WTC11 (cell line): ENCODE results near the gene P3H2. TPM values are rescaled to one million over a fixed set of nuclear protein-coding genes. Genes with fewer than 3 reads are reported as not detected.

Experiments
- ATAC-seq: fragments of 200-7000 bp; cut with Tn5 transposase; 2 replicates; pipeline ENCODE4 v1.10.0; 2021; ENCODE audit warnings: mild to moderate bottlenecking, moderate library complexity
- CTCF ChIA-PET: fragments of 300-600 bp; sonication (Branson Sonifier 250); formaldehyde crosslinking; loops from one replicate; lab custom pipeline; 2021; ENCODE audit warnings: antibody characterized with exemption; lab: Charles Lee
- POLR2A ChIA-PET: fragments of 350-600 bp; sonication (Branson Sonifier 250); formaldehyde crosslinking; loops from one replicate; lab custom pipeline; 2021; ENCODE audit warnings: antibody characterized with exemption; lab: Charles Lee
- DNase-seq: peaks from one replicate; pipeline ENCODE4 v3.0.0; 2021; ENCODE audit warnings: low spot score
- H3K27ac Mint-ChIP-seq: 2 replicates; pipeline ENCODE4 v1.8.0; 2021; ENCODE audit warnings: mixed read lengths
- H3K27me3 Mint-ChIP-seq: 2 replicates; pipeline ENCODE4 v1.8.0; 2021; ENCODE audit warnings: low read depth, mild to moderate bottlenecking, moderate library complexity, mixed read lengths
- H3K36me3 Mint-ChIP-seq: 2 replicates; pipeline ENCODE4 v1.8.0; 2021; ENCODE audit warnings: mixed read lengths
- H3K4me1 Mint-ChIP-seq: 2 replicates; pipeline ENCODE4 v1.8.0; 2022; ENCODE audit warnings: mixed read lengths
- H3K4me3 Mint-ChIP-seq: 2 replicates; pipeline ENCODE4 v1.8.0; 2021; ENCODE audit warnings: mild to moderate bottlenecking, moderate library complexity, mixed read lengths
- H3K9me3 Mint-ChIP-seq: 2 replicates; pipeline ENCODE4 v1.8.0; 2021; ENCODE audit warnings: mixed read lengths
- CBFB ChIP-seq: sonication (generic); formaldehyde crosslinking; IDR thresholded peaks from 2 replicates; pipeline ENCODE4 v1.8.1; 2022; ENCODE audit warnings: mild to moderate bottlenecking, low read depth, missing genetic modification reagents
- FOXP1 ChIP-seq: sonication (generic); formaldehyde crosslinking; IDR thresholded peaks from 2 replicates; pipeline ENCODE4 v1.8.0; 2022; ENCODE audit warnings: missing genetic modification reagents, mild to moderate bottlenecking, moderate library complexity, borderline replicate concordance
- HMGA2 ChIP-seq: fragments of 250-450 bp; sonication (Bioruptor Pico); IDR thresholded peaks from 2 replicates; pipeline ENCODE4 v1.4.0; 2021; ENCODE audit warnings: mild to moderate bottlenecking, moderate library complexity
- JAZF1 ChIP-seq: fragments of 250-450 bp; sonication (Bioruptor Pico); IDR thresholded peaks from 2 replicates; pipeline ENCODE4 v1.9.0; 2021; ENCODE audit warnings: moderate library complexity, mild to moderate bottlenecking, inconsistent platforms
- JUN ChIP-seq: sonication (generic); formaldehyde crosslinking; IDR thresholded peaks from 2 replicates; pipeline ENCODE4 v1.8.0; 2023; ENCODE audit warnings: mild to moderate bottlenecking, missing genetic modification reagents
- NR2C2 ChIP-seq: sonication (generic); formaldehyde crosslinking; IDR thresholded peaks from 2 replicates; pipeline ENCODE4 v1.8.0; 2022; ENCODE audit warnings: mild to moderate bottlenecking, missing genetic modification reagents
- RORB ChIP-seq: fragments of 250-450 bp; sonication (Bioruptor Pico); IDR thresholded peaks from 2 replicates; pipeline ENCODE4 v1.9.0; 2021; ENCODE audit warnings: mild to moderate bottlenecking
- SP1 ChIP-seq: sonication (generic); formaldehyde crosslinking; conservative IDR thresholded peaks from 2 replicates; pipeline ENCODE4 v1.8.1; 2022; ENCODE audit warnings: missing genetic modification reagents
- TEAD4 ChIP-seq: sonication (generic); formaldehyde crosslinking; IDR thresholded peaks from 2 replicates; pipeline ENCODE4 v1.8.0; 2022; ENCODE audit warnings: mild to moderate bottlenecking, missing genetic modification reagents
- ZMAT4 ChIP-seq: fragments of 250-450 bp; sonication (Bioruptor Pico); IDR thresholded peaks from 2 replicates; pipeline ENCODE4 v1.9.0; 2021; ENCODE audit warnings: mild to moderate bottlenecking
- ZNF232 ChIP-seq: sonication (generic); formaldehyde crosslinking; IDR thresholded peaks from 2 replicates; pipeline ENCODE4 v1.8.0; 2022; ENCODE audit warnings: mild to moderate bottlenecking, missing genetic modification reagents
- ZNF532 ChIP-seq: fragments of 250-450 bp; sonication (Bioruptor Pico); IDR thresholded peaks from 2 replicates; pipeline ENCODE4 v1.9.0; 2021; ENCODE audit warnings: mild to moderate bottlenecking, borderline replicate concordance
- total RNA-seq: library from RNA; stranded (reverse); gene quantifications from 3 replicates; pipeline ENCODE4 v1.2.3, GENCODE V29; 2021
- TF ChIP-seq, protein P1 (sequence below): sonication (generic); formaldehyde crosslinking; IDR thresholded peaks from 2 replicates; pipeline ENCODE4 v1.8.1; 2023; ENCODE audit warnings: mild to moderate bottlenecking, missing genetic modification reagents
- TF ChIP-seq, protein P2 (sequence below): sonication (generic); formaldehyde crosslinking; IDR thresholded peaks from 2 replicates; pipeline ENCODE4 v1.8.1; 2023; ENCODE audit warnings: mild to moderate bottlenecking, missing genetic modification reagents, borderline replicate concordance
- TF ChIP-seq, protein P3 (sequence below): sonication (generic); formaldehyde crosslinking; IDR thresholded peaks from 2 replicates; pipeline ENCODE4 v1.8.0; 2023; ENCODE audit warnings: mild to moderate bottlenecking, missing genetic modification reagents

Gene P3H2
- total RNA-seq, 1 experiment from 2014 or later = 29.4 TPM

DNA sequence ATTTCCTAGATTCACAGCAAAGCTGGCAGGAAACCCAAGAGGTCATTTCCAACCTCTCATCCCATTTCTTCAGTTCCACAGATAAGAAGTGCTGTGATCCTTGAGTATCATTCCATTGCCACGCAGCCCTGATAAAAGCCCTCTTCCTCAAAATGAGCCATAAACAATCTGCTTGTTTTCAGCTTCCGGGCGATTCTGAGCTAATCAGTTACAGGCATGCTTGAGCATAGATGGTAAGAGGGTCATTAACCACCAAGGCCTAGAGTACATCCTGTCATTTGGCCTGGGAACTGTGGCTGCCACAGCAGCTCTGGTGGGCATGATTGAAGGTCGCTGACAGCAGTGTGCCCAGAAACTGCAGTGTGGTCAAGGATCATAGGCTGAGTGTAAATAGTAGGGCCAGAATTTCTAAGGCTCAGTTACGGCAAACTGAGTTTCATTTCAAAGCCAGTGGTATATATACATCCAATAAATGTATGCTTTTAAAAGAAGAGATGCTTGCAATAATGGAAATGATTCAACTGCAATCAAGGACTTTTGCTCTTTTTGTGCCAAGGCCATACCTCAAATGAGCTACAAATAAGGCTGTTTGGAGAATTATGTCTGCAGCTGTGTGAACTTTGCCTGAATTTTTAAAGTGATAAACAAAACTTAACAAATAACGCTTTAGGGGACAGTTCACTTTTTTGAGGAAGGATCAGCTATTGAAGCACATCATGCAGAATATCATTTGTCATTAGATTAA is 47.3 kb downstream of the P3H2 start:
- Mint-ChIP-seq H3K9me3 (no peaks in the 10 kb centered on the region), H3K36me3 (no peaks in the 10 kb centered on the region), H3K4me1 (peaks cover 25% of the 10 kb centered on the region), H3K27me3 (no peaks in the 10 kb centered on the region), H3K4me3 (no peak overlapping the region), H3K27ac (peak overlapping the region; percentile 57; the same call in 1 of the 2 replicates)
- ChIA-PET CTCF (interaction anchor here (1.5 kb wide), 1 partner anchor 249 kb away, joined by 5 read pairs; the partner anchor contains the start of gene CLDN1), POLR2A (interaction anchor here (0.5 to 0.6 kb wide), 2 partner anchors 56 to 143 kb away, joined by 3 to 4 read pairs; no protein-coding TSS in a partner anchor)
- ATAC-seq (no peak), DNase-seq (no peak)
- TF ChIP-seq NR2C2 (no peak), JUN (CRISPR knock-in tag) (no peak), JAZF1 (CRISPR knock-in tag) (no peak), HMGA2 (CRISPR knock-in tag) (no peak), ZNF232 (CRISPR knock-in tag) (no peak), FOXP1 (CRISPR knock-in tag) (no peak), CBFB (CRISPR knock-in tag) (no peak), RORB (CRISPR knock-in tag) (no peak), ZNF532 (CRISPR knock-in tag) (no peak), SP1 (CRISPR knock-in tag) (no peak), ZMAT4 (no peak), TEAD4 (CRISPR knock-in tag) (no peak)
- TF ChIP-seq, protein P1, sequence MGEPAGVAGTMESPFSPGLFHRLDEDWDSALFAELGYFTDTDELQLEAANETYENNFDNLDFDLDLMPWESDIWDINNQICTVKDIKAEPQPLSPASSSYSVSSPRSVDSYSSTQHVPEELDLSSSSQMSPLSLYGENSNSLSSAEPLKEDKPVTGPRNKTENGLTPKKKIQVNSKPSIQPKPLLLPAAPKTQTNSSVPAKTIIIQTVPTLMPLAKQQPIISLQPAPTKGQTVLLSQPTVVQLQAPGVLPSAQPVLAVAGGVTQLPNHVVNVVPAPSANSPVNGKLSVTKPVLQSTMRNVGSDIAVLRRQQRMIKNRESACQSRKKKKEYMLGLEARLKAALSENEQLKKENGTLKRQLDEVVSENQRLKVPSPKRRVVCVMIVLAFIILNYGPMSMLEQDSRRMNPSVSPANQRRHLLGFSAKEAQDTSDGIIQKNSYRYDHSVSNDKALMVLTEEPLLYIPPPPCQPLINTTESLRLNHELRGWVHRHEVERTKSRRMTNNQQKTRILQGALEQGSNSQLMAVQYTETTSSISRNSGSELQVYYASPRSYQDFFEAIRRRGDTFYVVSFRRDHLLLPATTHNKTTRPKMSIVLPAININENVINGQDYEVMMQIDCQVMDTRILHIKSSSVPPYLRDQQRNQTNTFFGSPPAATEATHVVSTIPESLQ (CRISPR knock-in tag) = no peak
- TF ChIP-seq, protein P2, sequence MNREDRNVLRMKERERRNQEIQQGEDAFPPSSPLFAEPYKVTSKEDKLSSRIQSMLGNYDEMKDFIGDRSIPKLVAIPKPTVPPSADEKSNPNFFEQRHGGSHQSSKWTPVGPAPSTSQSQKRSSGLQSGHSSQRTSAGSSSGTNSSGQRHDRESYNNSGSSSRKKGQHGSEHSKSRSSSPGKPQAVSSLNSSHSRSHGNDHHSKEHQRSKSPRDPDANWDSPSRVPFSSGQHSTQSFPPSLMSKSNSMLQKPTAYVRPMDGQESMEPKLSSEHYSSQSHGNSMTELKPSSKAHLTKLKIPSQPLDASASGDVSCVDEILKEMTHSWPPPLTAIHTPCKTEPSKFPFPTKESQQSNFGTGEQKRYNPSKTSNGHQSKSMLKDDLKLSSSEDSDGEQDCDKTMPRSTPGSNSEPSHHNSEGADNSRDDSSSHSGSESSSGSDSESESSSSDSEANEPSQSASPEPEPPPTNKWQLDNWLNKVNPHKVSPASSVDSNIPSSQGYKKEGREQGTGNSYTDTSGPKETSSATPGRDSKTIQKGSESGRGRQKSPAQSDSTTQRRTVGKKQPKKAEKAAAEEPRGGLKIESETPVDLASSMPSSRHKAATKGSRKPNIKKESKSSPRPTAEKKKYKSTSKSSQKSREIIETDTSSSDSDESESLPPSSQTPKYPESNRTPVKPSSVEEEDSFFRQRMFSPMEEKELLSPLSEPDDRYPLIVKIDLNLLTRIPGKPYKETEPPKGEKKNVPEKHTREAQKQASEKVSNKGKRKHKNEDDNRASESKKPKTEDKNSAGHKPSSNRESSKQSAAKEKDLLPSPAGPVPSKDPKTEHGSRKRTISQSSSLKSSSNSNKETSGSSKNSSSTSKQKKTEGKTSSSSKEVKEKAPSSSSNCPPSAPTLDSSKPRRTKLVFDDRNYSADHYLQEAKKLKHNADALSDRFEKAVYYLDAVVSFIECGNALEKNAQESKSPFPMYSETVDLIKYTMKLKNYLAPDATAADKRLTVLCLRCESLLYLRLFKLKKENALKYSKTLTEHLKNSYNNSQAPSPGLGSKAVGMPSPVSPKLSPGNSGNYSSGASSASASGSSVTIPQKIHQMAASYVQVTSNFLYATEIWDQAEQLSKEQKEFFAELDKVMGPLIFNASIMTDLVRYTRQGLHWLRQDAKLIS (CRISPR knock-in tag) = no peak
- TF ChIP-seq, protein P3, sequence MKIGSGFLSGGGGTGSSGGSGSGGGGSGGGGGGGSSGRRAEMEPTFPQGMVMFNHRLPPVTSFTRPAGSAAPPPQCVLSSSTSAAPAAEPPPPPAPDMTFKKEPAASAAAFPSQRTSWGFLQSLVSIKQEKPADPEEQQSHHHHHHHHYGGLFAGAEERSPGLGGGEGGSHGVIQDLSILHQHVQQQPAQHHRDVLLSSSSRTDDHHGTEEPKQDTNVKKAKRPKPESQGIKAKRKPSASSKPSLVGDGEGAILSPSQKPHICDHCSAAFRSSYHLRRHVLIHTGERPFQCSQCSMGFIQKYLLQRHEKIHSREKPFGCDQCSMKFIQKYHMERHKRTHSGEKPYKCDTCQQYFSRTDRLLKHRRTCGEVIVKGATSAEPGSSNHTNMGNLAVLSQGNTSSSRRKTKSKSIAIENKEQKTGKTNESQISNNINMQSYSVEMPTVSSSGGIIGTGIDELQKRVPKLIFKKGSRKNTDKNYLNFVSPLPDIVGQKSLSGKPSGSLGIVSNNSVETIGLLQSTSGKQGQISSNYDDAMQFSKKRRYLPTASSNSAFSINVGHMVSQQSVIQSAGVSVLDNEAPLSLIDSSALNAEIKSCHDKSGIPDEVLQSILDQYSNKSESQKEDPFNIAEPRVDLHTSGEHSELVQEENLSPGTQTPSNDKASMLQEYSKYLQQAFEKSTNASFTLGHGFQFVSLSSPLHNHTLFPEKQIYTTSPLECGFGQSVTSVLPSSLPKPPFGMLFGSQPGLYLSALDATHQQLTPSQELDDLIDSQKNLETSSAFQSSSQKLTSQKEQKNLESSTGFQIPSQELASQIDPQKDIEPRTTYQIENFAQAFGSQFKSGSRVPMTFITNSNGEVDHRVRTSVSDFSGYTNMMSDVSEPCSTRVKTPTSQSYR (CRISPR knock-in tag) = no peak
